KMS-11 (cell line): ENCODE results near the gene SLC30A4.

Experiments used
- H2AFZ ChIP-seq: fragments of 200-600 bp; sonication (generic); 2 replicates; pipeline ENCODE4 v1.6.1; 2016; ENCODE audit warnings: antibody characterized with exemption, mixed run types, low read depth
- H3K27ac ChIP-seq: fragments of 200-600 bp; sonication (generic); 2 replicates; pipeline ENCODE4 v1.6.1; 2016; ENCODE audit warnings: mild to moderate bottlenecking, mixed run types
- H3K27me3 ChIP-seq: fragments of 200-600 bp; sonication (generic); 2 replicates; pipeline ENCODE4 v1.6.1; 2017; ENCODE audit warnings: mild to moderate bottlenecking, low read depth, mixed run types, moderate library complexity; ENCODE audit not compliant: insufficient read depth
- H3K36me3 ChIP-seq: fragments of 200-600 bp; sonication (generic); 2 replicates; pipeline ENCODE4 v1.6.1; 2017; ENCODE audit warnings: mild to moderate bottlenecking, mixed run types; ENCODE audit not compliant: insufficient read depth
- H3K4me1 ChIP-seq: fragments of 200-600 bp; sonication (generic); 2 replicates; pipeline ENCODE4 v1.6.1; 2016; ENCODE audit warnings: mild to moderate bottlenecking, low read depth, mixed run types; ENCODE audit not compliant: poor library complexity, severe bottlenecking
- H3K4me2 ChIP-seq: fragments of 200-600 bp; sonication (generic); 2 replicates; pipeline ENCODE4 v1.7.0; 2016; ENCODE audit warnings: mild to moderate bottlenecking, mixed run types
- H3K4me3 ChIP-seq: fragments of 200-600 bp; sonication (generic); IDR thresholded peaks from 2 replicates; pipeline ENCODE4 v1.6.1; 2017; ENCODE audit warnings: low read depth, low read length, mixed read lengths; ENCODE audit not compliant: insufficient read depth
- H3K79me2 ChIP-seq: fragments of 200-600 bp; sonication (generic); 2 replicates; pipeline ENCODE4 v1.6.1; 2016; ENCODE audit warnings: low read depth, mixed run types; ENCODE audit not compliant: insufficient read depth
- H3K9ac ChIP-seq: fragments of 200-600 bp; sonication (generic); 2 replicates; pipeline ENCODE4 v1.6.1; 2016; ENCODE audit warnings: mild to moderate bottlenecking, mixed run types
- H4K20me1 ChIP-seq: fragments of 200-600 bp; sonication (generic); 2 replicates; pipeline ENCODE4 v1.6.1; 2016; ENCODE audit warnings: mild to moderate bottlenecking, mixed run types; ENCODE audit not compliant: insufficient read depth
- TF ChIP-seq, protein P1 (sequence below): fragments of 200-600 bp; sonication (generic); conservative IDR thresholded peaks from 2 replicates; pipeline ENCODE4 v1.6.1; 2017; ENCODE audit warnings: low read depth, mild to moderate bottlenecking, antibody characterized with exemption, low read length, moderate library complexity, mixed read lengths

SLC30A4 gene, protein sequence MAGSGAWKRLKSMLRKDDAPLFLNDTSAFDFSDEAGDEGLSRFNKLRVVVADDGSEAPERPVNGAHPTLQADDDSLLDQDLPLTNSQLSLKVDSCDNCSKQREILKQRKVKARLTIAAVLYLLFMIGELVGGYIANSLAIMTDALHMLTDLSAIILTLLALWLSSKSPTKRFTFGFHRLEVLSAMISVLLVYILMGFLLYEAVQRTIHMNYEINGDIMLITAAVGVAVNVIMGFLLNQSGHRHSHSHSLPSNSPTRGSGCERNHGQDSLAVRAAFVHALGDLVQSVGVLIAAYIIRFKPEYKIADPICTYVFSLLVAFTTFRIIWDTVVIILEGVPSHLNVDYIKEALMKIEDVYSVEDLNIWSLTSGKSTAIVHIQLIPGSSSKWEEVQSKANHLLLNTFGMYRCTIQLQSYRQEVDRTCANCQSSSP

DNA sequence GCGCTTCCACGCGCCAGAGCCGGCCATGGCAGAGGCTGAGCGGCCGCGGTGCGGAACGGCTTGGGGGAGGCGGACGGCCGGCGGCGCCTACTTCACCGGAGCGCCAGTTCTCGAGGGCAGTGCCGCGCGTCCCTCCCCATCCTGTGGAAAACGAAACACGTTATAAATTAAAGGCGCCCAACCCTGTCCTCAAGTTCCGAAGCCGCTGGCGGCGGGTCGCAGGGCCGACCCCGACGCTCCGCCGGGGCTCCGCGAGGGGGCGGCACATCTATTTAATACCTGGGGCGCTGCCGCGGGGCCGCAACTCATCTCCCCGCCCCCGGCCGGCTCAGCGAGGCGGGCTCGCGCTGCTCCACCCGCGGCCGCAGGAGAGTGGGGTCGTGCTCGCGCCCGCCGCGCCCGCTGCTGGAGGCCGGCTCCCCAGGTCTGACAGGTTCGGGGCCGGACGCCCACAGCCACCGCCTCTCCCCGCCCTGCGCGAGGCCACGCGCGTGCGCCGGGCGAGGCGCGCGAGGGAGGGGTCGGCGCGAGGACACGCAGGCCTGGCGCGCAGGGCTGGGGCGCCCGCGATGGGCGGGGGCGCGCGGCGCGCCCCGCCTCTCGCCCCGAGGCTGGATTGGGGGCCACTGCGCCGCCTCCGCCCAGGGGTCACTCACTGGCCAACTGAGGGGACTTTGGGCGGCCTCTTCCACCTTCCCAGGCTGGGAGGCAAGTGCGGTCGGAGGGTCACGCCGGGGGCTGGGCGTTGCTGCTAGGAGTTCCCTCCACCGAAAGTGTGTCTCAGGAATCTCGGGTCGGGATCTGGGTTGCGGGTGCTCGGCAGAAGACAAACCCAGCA, at the start of gene SLC30A4:
Gene SLC30A4, minus strand, starts transcription at position 428 of the 838 bp plus-strand sequence. Its CDS starts 401 bp downstream, at position 27.
- H3K79me2 ChIP-seq = no peaks in the 10 kb centered on the region
- no peaks in the 10 kb centered on the region for H3K27me3 ChIP-seq
- H3K27ac ChIP-seq = peak within 1 kb of the TSS; percentile 21

DNA sequence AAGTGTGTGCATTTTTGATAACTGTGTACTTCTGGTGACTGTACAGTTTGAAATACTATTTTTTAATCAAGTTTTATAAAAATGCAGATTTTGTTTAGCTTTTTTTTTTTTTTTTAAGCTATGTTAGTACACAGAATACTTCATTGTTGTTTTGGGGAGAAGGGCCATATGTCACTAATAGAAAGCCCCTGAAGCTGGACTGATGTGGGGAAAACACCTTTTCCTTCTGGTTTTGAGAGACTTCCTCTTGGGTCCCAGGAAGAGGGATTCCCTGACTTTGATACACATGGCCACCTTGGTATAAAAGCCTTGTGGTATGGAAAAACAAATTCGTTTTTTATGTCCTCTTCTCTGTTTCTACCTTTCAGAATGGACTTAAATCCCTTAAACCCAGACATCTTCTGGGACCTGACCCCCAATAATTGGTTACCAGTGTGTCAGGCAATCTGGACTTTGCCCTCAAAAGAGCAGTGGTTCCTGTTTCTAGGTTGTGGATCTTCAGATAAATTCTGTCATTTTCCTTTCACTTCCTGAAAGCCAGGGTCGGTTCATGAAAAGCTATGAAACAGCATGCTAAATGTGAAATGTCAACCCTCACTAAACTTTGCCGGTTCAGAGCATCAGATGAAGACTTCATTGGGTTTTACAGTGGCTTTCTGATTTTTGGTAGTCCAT, 33.5 kb upstream of the SLC30A4 start:
- H3K4me1 ChIP-seq = no peaks in the 10 kb centered on the region
- TF ChIP-seq, protein P1, sequence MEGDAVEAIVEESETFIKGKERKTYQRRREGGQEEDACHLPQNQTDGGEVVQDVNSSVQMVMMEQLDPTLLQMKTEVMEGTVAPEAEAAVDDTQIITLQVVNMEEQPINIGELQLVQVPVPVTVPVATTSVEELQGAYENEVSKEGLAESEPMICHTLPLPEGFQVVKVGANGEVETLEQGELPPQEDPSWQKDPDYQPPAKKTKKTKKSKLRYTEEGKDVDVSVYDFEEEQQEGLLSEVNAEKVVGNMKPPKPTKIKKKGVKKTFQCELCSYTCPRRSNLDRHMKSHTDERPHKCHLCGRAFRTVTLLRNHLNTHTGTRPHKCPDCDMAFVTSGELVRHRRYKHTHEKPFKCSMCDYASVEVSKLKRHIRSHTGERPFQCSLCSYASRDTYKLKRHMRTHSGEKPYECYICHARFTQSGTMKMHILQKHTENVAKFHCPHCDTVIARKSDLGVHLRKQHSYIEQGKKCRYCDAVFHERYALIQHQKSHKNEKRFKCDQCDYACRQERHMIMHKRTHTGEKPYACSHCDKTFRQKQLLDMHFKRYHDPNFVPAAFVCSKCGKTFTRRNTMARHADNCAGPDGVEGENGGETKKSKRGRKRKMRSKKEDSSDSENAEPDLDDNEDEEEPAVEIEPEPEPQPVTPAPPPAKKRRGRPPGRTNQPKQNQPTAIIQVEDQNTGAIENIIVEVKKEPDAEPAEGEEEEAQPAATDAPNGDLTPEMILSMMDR = no peak
- no peaks in the 10 kb centered on the region for H3K36me3 ChIP-seq
- no peaks in the 10 kb centered on the region for H3K79me2 ChIP-seq
- H3K27ac ChIP-seq = no peak overlapping the region
- H4K20me1 ChIP-seq = no peaks in the 10 kb centered on the region
- H3K4me3 ChIP-seq = no peak overlapping the region
- no peaks in the 10 kb centered on the region for H3K27me3 ChIP-seq
- no peak overlapping the region for H3K9ac ChIP-seq
- no peak overlapping the region for H3K4me2 ChIP-seq
- H2AFZ ChIP-seq = no peak overlapping the region

More for the DNA sequence above, at the start of gene SLC30A4:
- H3K4me1 ChIP-seq = peaks cover 18% of the 10 kb centered on the region
- H3K4me3 ChIP-seq = no peak within 1 kb of the TSS
- H3K36me3 ChIP-seq = no peaks in the 10 kb centered on the region
- H4K20me1 ChIP-seq = no peaks in the 10 kb centered on the region
- H3K4me2 ChIP-seq = peak within 1 kb of the TSS; percentile 86
- peak within 1 kb of the TSS; percentile 93 for H2AFZ ChIP-seq
- H3K9ac ChIP-seq = peak within 1 kb of the TSS; percentile 28; the same call in 1 of the 2 replicates
- TF ChIP-seq, protein P1 = 0 out of 2 replicates have a peak, but pooled peaks have one; percentile 30

DNA sequence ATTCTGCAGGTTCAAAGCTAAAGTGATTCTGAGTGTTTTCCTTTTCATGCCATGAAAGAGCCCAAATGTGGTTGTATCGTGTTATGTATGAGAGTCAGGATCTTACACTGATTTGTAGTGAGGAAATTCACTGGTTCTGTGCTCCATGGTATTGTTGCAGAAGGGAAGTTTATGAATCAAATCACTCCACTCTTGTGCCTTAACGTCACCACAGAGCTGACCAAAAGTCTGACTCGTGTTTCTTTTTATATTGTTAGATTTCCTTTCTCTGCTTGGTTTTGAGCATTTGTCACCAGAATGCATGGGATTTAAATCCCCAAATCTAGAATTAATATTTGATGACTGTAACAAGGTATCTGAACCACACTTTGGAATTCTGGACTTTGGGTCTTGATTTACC, 29.1 kb upstream of the SLC30A4 start:
- TF ChIP-seq, protein P1 = no peak
- Histone ChIP-seq H3K27ac (no peak overlapping the region), H3K27me3 (no peaks in the 10 kb centered on the region), H3K4me1 (peaks cover 5% of the 10 kb centered on the region), H3K4me2 (no peak overlapping the region), H3K9ac (no peak overlapping the region), H3K36me3 (no peaks in the 10 kb centered on the region), H3K4me3 (no peak overlapping the region), H2AFZ (no peak overlapping the region), H4K20me1 (no peaks in the 10 kb centered on the region), H3K79me2 (no peaks in the 10 kb centered on the region)

DNA sequence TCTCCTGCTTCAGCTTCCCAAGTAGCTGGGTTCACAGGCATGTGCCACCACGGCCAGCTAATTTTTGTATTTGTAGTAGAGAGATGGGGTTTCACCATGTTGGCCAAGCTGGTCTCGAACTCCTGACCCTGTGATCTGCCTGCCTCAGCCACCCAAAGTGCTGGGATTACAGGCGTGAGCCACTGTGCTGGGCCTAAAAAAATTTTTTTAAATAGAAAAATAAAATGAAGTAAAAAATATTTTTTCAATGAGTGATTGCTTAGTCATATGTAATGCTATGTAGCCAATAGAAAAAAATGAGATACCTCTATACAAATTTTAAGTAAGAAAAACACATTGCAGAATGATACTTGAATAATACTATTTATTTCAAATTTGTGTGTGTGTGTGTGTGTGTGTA, 27.9 kb upstream of the SLC30A4 start:
- Histone ChIP-seq H3K36me3 (no peaks in the 10 kb centered on the region), H2AFZ (no peak overlapping the region), H3K4me3 (no peak overlapping the region), H3K9ac (no peak overlapping the region), H4K20me1 (no peaks in the 10 kb centered on the region), H3K27ac (no peak overlapping the region), H3K4me2 (no peak overlapping the region), H3K79me2 (no peaks in the 10 kb centered on the region), H3K27me3 (no peaks in the 10 kb centered on the region), H3K4me1 (peaks cover 5% of the 10 kb centered on the region)
- TF ChIP-seq, protein P1 = no peak
